ENCODE results near the gene LRG1.

- TF ChIP-seq SMAD4 (CRISPR knock-in tag; IDR thresholded peaks at IDR 0.05) (no peak), NFE2L1 (CRISPR knock-in tag; IDR thresholded peaks at IDR 0.05) (no peak), ZNF512 (CRISPR knock-in tag; IDR thresholded peaks at IDR 0.05; ENCODE audit: borderline replicate concordance) (no peak), MAX (CRISPR knock-in tag; IDR thresholded peaks at IDR 0.05) (no peak), ETV6 (CRISPR knock-in tag; IDR thresholded peaks at IDR 0.05) (no peak), CREM (CRISPR knock-in tag; IDR thresholded peaks at IDR 0.05) (no peak), NFATC4 (CRISPR knock-in tag; IDR thresholded peaks at IDR 0.05) (no peak), TCF7 (CRISPR knock-in tag; IDR thresholded peaks at IDR 0.05; ENCODE audit: low read depth) (no peak), ZNF138 (CRISPR knock-in tag; conservative IDR thresholded peaks at IDR 0.05) (no peak), CTCF (IDR thresholded peaks at IDR 0.05) (no peak)
Measured at GRCh38 chr19:4501691-4502090, 38.1 kb downstream of the LRG1 start.

Data from WTC11 (cell line).